ENCODE data around the gene DPH6. TPM values are rescaled to one million over a fixed set of nuclear protein-coding genes. Genes with fewer than 3 reads are reported as not detected.

DPH6 gene
- total RNA-seq, 2 experiments from 2014 or later: 7.0 to 8.0 TPM

- no peak for ATAC-seq (ENCODE audit: poor library complexity)
- CTCF ChIA-PET: no interaction called here
Observed at GRCh38 chr15:35399901-35400300, 146.1 kb downstream of the DPH6 start.

DNA sequence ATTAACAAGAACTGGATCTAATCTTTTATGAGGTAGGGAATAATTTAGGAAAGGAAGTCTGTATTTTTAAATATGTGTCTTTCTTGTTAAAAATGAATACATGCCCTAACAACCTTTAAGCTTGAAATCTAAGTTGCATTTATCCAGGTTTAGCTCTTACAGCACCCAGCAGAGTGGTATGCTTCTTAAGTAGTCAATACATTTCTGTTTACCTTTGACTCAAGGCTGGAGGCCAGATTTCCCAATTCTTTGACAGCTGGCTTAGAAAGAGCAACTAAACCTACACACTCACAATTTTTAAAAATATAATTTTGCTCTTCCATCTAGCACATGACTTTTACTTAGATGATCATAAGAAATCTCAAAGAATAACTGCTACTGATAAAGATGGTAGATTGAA is 148.9 kb downstream of the DPH6 start:
- Histone ChIP-seq H3K36me3 (ENCODE audit: insufficient read depth, low read length) (no peaks in the 10 kb centered on the region), H3K4me3 (ENCODE audit: low read length) (no peak overlapping the region), H3K9me3 (ENCODE audit: control insufficient read depth in 1 of 2, insufficient read depth in 1 of 2, low read length in 2 of 2) (no peaks in the 10 kb centered on the region), H3K27me3 (ENCODE audit: control insufficient read depth in 1 of 2, insufficient read depth in 2 of 2, low read length in 2 of 2) (no peaks in the 10 kb centered on the region), H3K4me1 (ENCODE audit: insufficient read depth, low read length) (no peaks in the 10 kb centered on the region), H3K27ac (ENCODE audit: low read depth in 1 of 2, low read length in 2 of 2) (no peak overlapping the region)
- peaks cover 3% of the 10 kb centered on the region for H3K9me3 Mint-ChIP-seq
- TF ChIP-seq CTCF (IDR thresholded peaks at IDR 0.05): no peak
- intact Hi-C loops (cut with DNase I, micrococcal nuclease): no loop called here
- peaks cover 54% of the 10 kb centered on the region for H3K36me3 Mint-ChIP-seq (ENCODE audit: low read depth)
- H3K4me3 Mint-ChIP-seq: no peak overlapping the region
- no peaks in the 10 kb centered on the region for H3K4me1 Mint-ChIP-seq (ENCODE audit: low read depth)
- DNase-seq: no peak
- ATAC-seq (ENCODE audit: poor library complexity): no peak
- ChIA-PET POLR2A (no interaction called here), CTCF (interaction anchor here (1.4 kb wide), 1 partner anchor 10 kb away, joined by 3 read pairs; no protein-coding TSS in a partner anchor)
- no peak overlapping the region for H3K27ac Mint-ChIP-seq
- no peaks in the 10 kb centered on the region for H3K27me3 Mint-ChIP-seq

More at GRCh38 chr15:35399901-35400300, 146.1 kb downstream of the DPH6 start:
- no peak for DNase-seq
- H3K4me3 ChIP-seq (ENCODE audit: low read length): no peak overlapping the region
- no peak for TF ChIP-seq CTCF (IDR thresholded peaks at IDR 0.05)
- intact Hi-C loops (cut with DNase I, micrococcal nuclease): no loop called here
- Mint-ChIP-seq H3K4me1 (ENCODE audit: low read depth) (no peaks in the 10 kb centered on the region), H3K9me3 (peaks cover 2% of the 10 kb centered on the region), H3K27me3 (no peaks in the 10 kb centered on the region), H3K36me3 (ENCODE audit: low read depth) (peaks cover 39% of the 10 kb centered on the region), H3K27ac (no peak overlapping the region), H3K4me3 (no peak overlapping the region)
- no peak overlapping the region for H3K27ac ChIP-seq (ENCODE audit: low read depth in 1 of 2, low read length in 2 of 2)
- H3K4me1 ChIP-seq (ENCODE audit: insufficient read depth, low read length): no peaks in the 10 kb centered on the region
- no peaks in the 10 kb centered on the region for H3K36me3 ChIP-seq (ENCODE audit: insufficient read depth, low read length)
- H3K27me3 ChIP-seq (ENCODE audit: control insufficient read depth in 1 of 2, insufficient read depth in 2 of 2, low read length in 2 of 2): no peaks in the 10 kb centered on the region
- POLR2A ChIA-PET: no interaction called here
- H3K9me3 ChIP-seq (ENCODE audit: control insufficient read depth in 1 of 2, insufficient read depth in 1 of 2, low read length in 2 of 2): no peaks in the 10 kb centered on the region

DNA sequence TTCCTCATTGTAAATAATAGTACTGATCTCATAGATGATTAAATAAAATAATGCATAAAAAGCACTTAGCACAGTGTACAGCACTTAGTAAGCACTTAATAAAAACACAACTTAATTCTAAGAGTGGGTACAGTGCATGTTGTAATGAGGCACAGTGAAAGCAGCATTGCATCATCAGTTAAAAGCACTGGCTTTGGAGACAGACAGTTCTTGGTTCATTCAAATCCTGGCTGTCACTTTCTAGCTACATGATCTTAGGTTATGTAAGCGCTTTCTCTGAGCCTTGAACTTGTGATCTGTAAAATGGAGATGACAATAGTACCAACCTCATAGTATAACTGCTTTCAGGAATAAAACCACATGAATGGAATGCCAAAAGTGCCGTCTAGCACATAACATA is 151.5 kb downstream of the DPH6 start:
- Mint-ChIP-seq H3K27ac (no peak overlapping the region), H3K27me3 (no peaks in the 10 kb centered on the region), H3K36me3 (ENCODE audit: low read depth) (peaks cover 39% of the 10 kb centered on the region), H3K4me1 (ENCODE audit: low read depth) (no peaks in the 10 kb centered on the region), H3K4me3 (no peak overlapping the region), H3K9me3 (peaks cover 3% of the 10 kb centered on the region)
- DNase-seq: no peak
- no peaks in the 10 kb centered on the region for H3K4me1 ChIP-seq (ENCODE audit: insufficient read depth, low read length)
- H3K9me3 ChIP-seq (ENCODE audit: control insufficient read depth in 1 of 2, insufficient read depth in 1 of 2, low read length in 2 of 2): peaks cover 0 to 8% of the 10 kb centered on the region in 2 experiments
- H3K36me3 ChIP-seq (ENCODE audit: insufficient read depth, low read length): no peaks in the 10 kb centered on the region
- TF ChIP-seq CTCF (IDR thresholded peaks at IDR 0.05): no peak
- no peak overlapping the region for H3K27ac ChIP-seq (ENCODE audit: low read depth in 1 of 2, low read length in 2 of 2)
- CTCF ChIA-PET: no interaction called here
- no peak for ATAC-seq (ENCODE audit: poor library complexity)
- no peaks in the 10 kb centered on the region for H3K27me3 ChIP-seq (ENCODE audit: control insufficient read depth in 1 of 2, insufficient read depth in 2 of 2, low read length in 2 of 2)
- intact Hi-C loops (cut with DNase I, micrococcal nuclease): no loop called here
- no peak overlapping the region for H3K4me3 ChIP-seq (ENCODE audit: low read length)
- POLR2A ChIA-PET: no interaction called here

All from CD4-positive, alpha-beta T cell (primary cell).